HG03280 (cell line): ENCODE data around the gene RNASE8.

Experiments
- ATAC-seq: cut with Tn5 transposase; IDR thresholded peaks from one replicate; pipeline ENCODE4 v1.9.1; 2021; ENCODE audit warnings: mild to moderate bottlenecking, moderate library complexity; ENCODE audit not compliant: unreplicated experiment

Gene RNASE8

DNA sequence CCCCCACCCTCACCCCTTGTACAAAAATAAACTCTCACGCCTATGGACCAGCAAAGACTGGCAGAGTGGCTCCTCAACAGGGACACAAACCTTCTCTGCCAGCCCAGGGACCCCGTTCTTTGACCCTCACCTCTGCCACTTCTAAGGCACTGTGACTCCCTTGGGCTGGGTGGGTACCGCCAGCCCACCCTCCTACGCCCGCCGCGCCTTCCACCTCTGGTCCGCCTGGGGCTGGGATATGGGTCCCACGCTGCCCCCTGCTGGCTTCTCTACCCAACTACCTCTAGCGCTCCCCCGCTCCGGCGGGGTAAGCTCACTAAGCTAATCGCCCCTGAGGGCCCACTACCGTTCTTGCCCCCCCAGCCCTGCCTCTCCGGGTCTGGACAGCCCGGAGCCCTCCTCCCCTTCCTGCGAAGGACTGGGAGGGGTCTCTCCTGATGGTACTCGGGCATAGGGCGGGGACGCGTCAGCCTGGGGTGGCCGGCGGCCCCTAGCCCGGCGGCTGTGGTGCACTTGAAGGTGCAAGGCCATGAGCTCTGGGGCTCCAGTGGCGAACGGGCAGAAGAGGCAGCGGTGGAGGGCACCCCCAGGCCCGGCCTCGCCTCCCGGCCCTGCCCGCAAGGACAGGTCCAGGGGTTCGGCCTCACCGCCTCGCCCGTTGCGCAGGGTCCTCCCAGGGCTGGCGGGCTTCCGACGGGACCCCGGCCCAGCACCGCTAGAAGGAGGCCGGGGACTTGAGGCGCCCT is 32.7 kb downstream of the RNASE8 start:
- no peak for ATAC-seq

DNA sequence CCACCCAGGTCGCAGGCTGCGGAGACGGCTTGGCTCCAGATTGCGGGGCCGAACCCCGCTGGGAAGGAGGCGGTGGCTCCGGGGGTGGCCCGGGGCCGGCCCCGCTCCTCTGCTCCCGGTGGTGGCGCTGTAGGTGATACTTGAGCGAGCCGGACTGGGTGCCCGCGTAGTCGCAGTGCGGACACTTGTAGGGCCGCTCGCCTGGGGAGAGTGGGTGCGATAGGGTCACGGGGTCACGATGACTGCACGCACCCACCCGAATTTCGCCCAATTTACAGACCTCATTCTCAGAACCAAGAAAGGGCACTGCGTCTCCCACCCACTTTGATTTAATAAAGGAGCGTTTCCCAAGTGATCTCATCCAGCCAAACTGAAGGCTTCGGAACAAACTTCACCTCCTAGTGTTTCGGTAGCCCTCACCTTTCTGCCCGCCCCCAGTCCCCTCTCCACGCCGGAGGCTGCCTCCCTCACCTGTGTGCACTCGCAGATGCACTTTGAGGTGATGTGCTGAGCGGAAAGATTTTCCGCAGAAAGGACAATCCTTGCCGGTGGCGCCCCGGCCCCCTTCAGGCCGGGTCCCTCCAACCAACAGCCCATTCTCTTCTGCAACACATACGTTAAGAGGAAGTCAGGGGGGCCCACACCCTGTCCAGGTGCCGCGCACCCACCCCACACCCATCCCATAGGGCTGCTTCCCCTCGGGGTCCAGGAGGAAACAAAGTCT is 33.5 kb downstream of the RNASE8 start:
- no peak for ATAC-seq

DNA sequence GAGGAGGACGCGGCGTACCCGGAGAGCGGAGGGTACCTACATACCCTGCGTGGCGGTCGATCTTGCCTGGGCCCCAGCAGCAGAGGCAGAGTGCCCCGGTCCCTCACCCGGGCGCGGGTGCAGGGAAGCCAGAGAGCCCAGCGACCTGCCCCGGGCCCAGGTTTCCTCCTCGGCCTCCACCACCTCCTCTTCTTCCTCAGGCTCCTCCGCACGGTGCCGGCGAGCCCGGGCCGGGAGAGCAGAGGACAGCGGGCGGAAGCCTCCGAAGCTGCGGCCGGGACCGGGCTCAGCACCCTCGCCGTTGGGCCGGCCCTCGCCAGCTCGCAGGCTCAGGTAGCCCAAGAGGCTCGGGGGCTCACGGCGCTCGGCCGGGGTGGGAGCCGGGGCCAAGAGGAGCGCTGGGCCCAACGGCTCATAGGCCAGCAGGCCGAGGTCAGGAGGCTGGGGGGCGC is 34.2 kb downstream of the RNASE8 start:
- no peak for ATAC-seq

DNA sequence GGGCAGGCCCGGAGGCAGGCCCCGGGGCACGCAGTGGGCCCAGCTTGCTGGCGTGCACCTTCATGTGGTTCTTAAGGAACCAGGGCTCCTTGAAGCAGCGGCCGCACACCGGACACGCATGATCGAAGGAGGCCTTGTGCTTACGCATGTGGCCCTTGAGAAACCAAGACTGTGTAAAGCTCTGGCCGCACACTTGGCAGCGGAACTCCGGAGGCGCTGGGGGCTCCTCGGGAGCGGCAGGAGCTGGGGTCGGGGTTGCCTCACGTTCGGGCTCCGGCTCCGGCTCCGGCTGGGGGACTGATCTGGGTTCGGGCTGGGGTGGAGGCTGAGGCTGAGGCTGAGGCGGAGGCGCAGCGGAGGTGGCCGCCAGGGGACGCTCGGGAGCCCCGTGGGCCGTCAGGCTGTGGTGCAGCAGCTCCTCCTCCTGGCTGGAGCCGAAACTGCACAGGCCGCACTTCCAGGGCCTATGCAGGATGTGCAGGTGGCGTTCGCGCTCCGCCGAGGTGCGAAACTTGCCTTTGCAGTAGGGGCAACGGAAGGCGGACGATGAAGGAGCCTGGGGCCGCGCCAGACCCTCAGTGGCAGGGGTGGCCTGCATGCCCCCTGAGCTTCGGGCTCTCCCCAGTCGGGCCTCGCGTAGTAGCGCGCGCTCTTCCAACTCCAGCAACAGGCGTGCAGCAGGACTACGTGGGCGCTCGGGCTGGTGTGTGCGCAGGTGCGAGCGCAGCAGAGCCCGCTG is 34.8 kb downstream of the RNASE8 start:
- ATAC-seq: peak; percentile 83

DNA sequence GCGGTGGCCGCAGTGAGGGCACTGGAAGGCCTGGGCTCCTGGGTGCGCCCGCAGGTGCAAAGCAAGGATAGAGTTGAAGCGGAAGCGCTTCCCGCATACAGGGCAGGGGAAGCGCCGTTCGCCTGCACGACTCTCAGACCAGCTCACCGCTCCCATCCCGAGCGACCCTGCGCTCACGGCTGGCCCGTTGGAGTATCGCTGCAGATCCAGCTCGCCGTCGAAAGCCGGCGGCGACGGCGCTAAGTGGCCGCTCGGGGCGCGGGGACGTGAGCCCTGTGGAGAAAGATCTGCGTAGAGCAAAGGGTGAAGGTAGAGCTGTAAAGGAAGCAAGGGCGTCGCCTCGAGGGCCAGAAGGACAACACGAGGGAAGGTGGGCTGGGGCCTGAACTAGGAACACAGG is 35.4 kb downstream of the RNASE8 start:
- no peak for ATAC-seq

DNA sequence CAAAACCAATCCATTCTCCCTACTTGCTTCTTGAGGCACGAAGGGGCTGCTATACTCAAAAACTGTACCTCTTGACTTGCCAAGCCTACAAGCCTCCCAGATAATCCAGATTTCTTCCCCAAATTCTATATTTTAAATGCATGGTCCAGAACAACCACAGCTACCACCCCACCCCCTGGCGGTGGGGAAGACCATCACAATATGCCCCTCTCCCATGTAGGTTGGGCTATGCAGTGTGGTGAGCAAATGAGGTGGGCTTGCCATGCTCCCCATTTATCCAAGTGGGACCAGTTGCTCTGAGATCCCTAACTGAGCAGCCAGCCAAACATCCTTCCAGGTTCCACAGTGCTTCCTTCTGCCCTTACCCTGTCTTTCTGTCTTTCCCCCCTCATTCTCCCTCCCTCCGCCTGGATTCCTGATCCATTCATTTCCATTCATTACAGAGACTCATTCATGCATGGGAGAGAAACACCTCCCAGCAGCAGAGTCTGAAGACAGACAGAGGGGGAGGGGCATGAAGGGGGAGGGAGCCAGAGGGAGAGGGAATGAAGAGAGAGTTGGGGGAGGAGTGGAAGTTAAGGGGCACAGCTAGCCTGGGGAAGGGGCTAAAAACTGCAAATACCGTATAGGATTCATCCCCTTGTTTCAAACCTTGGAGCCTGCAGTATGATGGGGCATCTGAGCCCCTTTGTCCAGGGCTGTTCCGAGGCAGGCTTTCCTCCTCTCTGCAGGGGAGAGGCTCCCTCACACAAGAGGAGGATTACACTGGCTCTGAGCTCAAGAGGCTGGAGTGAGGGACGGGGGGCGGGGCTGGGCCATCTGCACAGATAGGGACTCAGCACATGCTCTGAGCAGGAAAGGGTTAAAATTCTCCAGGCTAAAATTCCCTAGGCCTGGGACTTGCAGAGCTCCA is 36.4 kb downstream of the RNASE8 start:
- ATAC-seq: no peak

DNA sequence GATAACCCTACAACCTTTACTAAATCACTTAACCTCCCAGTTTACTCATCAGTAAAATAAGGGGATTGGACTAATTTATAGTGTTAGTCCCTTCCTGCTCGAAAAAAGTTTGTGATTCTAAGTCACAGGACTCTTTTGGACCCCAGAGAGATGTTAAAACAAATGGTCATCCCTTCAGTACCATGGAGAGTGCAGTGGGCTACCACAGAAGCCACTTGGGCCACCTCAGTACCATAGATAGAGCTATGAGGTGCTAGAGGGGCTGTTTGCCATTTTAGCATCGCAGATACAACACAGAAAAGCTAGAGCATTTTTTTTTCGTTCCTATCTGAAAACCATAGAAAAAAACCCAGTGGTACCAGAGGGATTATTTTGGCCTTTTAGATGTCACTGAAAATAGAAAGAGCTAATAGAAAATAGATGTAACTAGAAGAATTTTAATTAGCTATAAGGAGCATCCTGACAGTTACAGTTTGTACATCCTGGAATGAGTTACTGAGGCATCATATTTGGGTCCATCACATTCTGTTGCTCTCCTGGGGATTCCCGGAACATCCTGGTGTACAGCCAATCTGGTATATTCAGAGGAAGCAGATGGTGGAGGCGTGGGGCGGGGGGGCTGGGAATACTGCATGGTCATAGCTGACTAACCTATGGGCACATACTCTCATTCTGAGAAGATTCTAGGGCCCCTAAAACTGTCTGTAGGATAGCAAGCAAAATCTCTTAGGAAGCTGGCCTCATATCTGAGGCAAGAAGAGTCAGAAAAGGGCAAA is 38.0 kb downstream of the RNASE8 start:
- ATAC-seq: no peak

DNA sequence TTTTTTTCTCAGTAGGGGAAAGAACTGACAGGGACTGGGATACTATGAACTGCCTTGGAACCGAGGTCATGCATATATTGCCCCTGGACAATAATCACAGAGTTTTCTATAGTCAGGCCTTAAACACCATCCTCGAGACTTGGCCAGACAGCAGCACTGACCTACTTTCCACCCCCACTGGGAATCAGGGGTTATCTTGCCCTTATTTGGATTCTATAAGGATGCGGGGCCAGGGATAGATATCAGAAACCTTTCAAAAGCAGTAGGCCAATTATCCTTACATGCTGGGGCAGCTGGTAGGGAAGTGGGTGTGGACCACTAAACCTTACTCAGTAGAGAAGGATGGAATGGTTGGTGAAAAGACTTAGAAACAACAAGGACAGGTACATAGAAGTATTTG is 38.8 kb downstream of the RNASE8 start:
- ATAC-seq: no peak

DNA sequence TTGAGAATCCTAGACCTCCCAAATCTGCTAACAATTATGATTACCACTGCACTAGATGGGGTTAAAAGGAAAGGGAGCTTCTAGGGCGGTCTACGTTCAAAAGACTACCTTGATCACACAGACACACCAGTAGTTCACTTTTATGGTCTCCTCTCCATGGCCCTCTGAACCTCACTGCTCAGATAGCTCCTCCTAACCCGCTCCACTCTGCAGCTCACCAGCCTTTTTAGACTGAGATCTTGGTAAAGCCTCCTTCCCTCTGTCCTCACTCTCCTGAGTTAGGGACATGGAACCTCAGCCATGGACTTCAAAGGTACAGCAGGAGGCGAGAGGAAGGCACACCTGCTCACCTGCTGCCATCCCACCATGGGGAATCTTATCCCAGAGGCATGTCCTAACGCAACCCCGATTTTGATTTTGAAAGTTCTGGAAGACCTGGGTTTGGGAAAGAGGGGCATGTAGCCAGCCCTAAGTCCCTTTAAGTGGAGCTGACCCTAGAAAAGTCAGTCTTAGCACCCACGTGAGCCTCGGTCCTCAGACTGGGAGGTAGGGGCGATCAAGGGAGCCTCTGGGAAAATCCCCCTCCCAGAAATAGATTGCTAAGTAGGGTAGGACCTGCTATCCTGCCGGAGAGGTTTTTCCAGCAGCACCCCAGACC is 39.5 kb downstream of the RNASE8 start:
- no peak for ATAC-seq

DNA sequence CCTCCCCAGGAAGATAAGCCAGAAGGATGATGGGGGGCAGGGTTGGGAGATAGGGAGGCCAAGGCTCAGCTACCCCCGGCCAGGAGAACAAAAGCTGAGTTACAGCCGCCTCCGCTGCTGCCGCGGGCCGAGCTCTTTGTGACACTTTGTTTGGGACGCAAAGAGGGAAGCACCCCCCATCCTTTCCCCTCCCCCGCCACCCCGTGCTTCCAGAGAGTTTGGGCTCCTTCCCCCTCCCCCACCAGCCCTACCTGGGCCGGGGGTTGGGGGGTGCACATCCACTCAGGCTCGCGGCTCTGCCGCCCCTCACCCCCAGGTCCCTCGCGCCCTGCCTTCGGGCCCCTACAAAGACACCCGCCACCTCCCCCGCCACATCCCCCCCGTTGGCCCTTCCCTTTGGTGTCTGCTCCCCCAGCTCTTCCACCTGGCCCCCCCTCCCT is 40.0 kb downstream of the RNASE8 start:
- ATAC-seq: no peak

DNA sequence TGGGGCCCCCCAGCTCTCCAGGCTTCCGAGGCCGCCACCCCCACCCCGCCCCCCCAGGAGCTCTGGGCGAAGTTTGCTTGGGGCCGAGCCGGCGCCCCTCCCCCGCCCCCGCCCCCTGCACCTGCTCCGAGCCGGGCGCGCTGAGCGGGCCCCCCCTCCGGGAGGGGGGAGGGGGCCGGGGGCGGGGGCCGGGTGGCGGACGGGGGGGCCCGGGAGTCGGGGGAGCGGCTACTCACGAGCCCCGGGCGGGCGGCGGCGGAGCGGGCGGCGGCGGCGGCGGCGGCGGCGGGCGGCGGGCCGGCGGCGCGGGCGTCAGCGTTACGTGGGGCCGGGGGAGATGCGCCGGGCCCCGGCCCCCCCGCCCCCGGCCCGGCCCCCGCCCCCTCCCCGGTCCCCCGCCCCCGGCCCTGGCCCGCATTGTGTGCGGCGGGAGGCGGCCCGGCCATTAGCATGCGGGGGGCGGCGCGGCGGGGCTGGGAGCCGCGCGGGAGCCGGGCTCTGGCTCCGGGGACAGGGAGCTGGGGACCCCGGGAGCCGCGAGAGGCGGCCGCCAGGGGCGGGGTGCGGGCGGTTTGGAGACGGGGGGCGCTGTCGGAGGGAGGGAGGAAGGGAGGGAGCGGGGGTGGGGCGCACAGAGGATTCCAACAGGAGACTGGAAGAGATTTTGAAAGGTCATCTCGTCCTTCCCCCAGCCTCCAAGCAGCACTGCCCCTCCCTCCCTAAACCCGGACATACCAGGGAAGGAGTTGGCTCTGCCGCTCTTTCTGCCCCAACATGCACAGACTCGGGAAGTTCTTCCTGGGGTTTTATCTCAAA is 40.7 kb downstream of the RNASE8 start, which contains the start of gene ZNF219:
Gene ZNF219, minus strand, starts transcription at position 580 of the 816 bp plus-strand sequence. CDS start 5,064 bp downstream, outside the sequence.
- no peak for ATAC-seq

DNA sequence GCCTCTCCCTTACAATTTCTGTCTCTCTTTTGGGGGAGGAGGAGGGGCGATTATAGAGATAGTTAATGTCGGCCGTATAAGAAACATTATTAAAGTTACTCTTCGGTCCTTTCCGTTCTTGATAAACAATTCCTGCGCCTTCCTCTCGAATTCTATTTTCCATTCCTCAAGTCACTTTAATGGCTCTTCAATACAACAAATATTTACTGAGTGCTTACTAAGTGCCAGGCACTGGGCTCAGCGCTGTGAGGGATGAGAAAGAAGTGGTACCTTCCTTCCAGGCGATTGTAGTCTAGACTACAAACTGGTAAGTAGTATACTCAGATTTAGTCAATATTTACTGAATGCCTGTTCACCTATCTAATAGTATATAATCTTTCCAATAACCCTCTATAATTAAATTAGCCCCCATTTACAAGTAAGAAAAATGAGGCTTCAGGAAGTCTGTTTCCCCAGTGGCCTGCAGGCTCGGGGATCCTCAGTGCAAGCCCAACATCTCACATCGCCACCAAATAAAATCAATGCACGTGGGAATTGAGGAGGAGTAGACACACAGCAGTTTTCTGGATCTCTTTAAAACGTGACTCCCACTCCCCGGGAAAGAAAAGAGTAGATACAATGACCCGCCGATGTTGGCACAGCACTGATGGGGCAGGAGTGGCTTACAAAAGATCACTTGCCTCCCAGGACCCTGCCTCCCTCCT is 41.4 kb downstream of the RNASE8 start:
- no peak for ATAC-seq

DNA sequence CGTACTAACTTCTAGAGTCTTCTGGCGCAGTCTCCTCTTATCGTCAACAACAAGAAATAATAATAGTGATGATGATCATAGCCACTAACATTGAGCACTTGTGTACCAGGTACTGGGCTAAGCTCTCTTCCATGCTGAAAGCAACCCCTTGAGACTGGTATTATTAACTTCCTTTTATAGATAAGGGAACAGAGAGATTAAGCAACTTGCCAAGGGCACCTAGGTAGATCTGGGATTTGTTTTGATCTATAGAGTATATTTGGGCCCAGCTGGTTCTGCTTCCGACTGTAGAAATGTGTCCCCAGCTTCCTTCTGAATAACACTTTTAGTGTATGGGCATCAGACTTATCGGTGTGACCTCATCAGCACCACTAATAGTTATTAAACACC is 42.0 kb downstream of the RNASE8 start:
- no peak for ATAC-seq

DNA sequence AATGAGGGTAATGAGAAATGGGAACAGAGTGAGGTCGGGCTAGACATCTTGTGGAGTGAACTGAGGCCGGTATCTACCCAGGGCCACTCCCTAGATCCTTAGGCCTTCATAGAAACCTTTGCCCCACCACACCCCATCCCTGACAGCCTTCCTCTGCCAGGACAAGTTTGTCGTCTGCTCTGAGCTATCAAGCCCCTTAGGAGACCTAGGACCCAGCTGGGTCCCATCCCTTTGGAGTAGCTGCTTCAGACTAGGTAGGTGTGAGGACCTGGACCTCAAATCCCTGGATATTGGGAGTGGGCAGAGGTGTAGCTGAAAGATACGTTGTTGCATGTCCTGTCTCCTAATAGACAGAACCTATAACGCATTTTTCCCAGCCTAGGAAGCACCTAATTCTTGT is 43.3 kb downstream of the RNASE8 start, which contains the start of gene TMEM253:
Gene TMEM253, plus strand, starts transcription at position 136 of the 400 bp plus-strand sequence. CDS start 278 bp downstream, outside the sequence.
- no peak for ATAC-seq

DNA sequence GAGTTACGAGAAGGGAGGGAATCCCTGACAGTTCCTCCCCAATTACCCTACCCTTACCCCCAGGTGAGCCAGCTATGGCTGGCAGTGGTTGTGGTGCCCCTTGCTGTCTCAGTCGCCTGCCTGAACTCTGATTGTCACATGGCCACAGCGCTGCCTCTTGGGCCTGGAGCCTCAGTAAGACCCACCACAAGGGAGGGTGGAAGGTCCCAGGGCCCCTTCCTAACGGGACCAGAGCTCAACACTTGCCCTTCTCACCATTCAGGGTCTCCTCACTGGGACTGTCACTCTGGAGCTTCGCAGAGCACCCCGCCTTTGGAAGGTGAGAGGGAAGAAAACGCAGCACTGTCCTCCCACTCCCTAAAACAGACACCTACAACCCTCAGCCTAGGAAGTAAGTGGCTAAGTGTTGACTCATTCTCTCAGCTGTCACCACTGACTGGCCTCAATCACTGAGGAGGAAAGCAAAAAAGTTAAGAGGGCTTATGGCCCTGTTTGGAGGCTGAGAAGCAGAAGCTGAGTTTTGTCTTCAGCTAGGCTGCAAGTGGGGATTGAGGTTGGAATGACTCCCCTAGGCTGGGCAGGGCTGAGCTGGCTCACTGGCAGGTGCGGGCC is 44.3 kb downstream of the RNASE8 start:
- ATAC-seq: no peak

DNA sequence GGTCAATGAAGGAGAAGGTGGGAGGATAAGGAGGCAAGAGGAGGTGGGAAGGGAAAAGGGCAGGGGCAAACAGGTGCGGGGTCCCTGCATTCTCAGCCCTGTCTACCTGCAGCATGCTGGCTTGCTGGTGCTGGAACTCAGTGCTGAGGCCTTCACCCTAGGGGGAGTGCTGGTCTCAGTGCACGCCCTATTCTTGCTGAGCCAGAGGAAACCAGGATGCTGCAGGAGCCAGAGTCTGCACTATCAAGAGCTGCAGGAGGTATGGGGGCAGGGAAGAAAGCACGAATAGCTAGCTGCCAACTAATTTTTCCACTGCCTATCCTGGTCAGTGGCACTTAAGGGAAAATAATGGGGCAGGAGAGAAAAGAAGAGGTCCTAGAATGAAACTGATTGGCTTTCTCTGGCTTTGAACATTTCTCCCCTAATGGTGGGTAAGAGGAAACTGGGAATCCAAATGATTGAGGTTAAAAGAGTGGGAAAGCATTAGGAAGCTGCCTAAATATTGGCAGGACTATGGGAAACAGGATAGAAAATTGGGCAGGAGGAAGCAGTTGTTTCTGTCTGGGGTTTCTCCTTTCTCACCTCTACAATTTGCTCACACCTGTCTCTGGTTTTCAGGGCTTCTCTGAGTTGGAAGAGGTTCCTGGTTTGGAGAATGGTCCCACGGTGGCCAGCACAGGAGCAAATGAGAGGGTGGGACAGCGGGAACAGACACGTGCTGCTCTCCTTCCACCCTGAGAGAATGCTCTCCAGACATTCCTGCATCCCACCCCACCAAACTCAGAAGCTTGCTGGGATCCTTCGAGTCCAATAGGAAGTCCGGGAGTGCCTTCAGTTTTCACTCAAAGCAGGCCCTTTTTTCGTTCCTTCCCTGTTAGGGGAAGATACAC is 45.1 kb downstream of the RNASE8 start:
- no peak for ATAC-seq
